Measurements from ENCODE around the gene ERCC2. TPM values are rescaled to one million over a fixed set of nuclear protein-coding genes. Genes with fewer than 3 reads are reported as not detected.

ERCC2 gene
- total RNA-seq, 1 experiment from 2014 or later, result 51.7 TPM

- DNase-seq (ENCODE audit: low read depth), result no peak
These were observed 66.9 kb downstream of the ERCC2 start for GRCh38 chr19:45303269-45304060.

- DNase-seq (ENCODE audit: low read depth), result no peak
These were observed 68.0 kb downstream of the ERCC2 start for GRCh38 chr19:45302416-45302815.

Other genes starting within 250 kb of the ERCC2 start
- gene NKPD1, start 209.6 kb downstream of the ERCC2 start, total RNA-seq (2014; rRNA removed; shearing (Covaris generic)), result not detected in 2 replicates
- 6.2 and 8.2 TPM in 2 replicates for gene TRAPPC6A, start 192.3 kb downstream of the ERCC2 start, total RNA-seq (2014; rRNA removed; shearing (Covaris generic))
- 2.7 and 7.3 TPM in 2 replicates for gene BLOC1S3, start 191.8 kb downstream of the ERCC2 start, total RNA-seq (2014; rRNA removed; shearing (Covaris generic))
- not detected in 2 replicates for gene EXOC3L2, start 125.2 kb downstream of the ERCC2 start, total RNA-seq (2014; rRNA removed; shearing (Covaris generic))
- gene MARK4, start 119.3 kb downstream of the ERCC2 start, total RNA-seq (2014; rRNA removed; shearing (Covaris generic)), result 7.1 and 11.0 TPM in 2 replicates
- gene CKM, start 47.7 kb downstream of the ERCC2 start, total RNA-seq (2014; rRNA removed; shearing (Covaris generic)), result not detected in 2 replicates
- gene KLC3, start 29.8 kb downstream of the ERCC2 start, total RNA-seq (2014; rRNA removed; shearing (Covaris generic)), result 0.42 and 2.4 TPM in 2 replicates
- 2.9 and 7.4 TPM in 2 replicates for gene PPP1R13L, start 34.5 kb upstream of the ERCC2 start, total RNA-seq (2014; rRNA removed; shearing (Covaris generic))
- 11.1 and 13.4 TPM in 2 replicates for gene POLR1G, start 36.1 kb upstream of the ERCC2 start, total RNA-seq (2014; rRNA removed; shearing (Covaris generic))
- gene ERCC1, start 53.3 kb upstream of the ERCC2 start, total RNA-seq (2014; rRNA removed; shearing (Covaris generic)), result 78.1 and 87.7 TPM in 2 replicates
- gene FOSB, start 97.4 kb upstream of the ERCC2 start, total RNA-seq (2014; rRNA removed; shearing (Covaris generic)), result 4.3 and 5.5 TPM in 2 replicates
- gene RTN2, start 126.5 kb upstream of the ERCC2 start, total RNA-seq (2014; rRNA removed; shearing (Covaris generic)), result 3.5 and 4.2 TPM in 2 replicates
- gene PPM1N, start 127.9 kb upstream of the ERCC2 start, total RNA-seq (2014; rRNA removed; shearing (Covaris generic)), result 0.64 TPM in 1 of 2 replicates, not detected in the other
- 91.6 and 97.7 TPM in 2 replicates for gene VASP, start 136.9 kb upstream of the ERCC2 start, total RNA-seq (2014; rRNA removed; shearing (Covaris generic))
- gene OPA3, start 214.2 kb upstream of the ERCC2 start, total RNA-seq (2014; rRNA removed; shearing (Covaris generic)), result 8.7 and 20.2 TPM in 2 replicates
- 0.02 TPM in 1 of 2 replicates, not detected in the other for gene GPR4, start 231.6 kb upstream of the ERCC2 start, total RNA-seq (2014; rRNA removed; shearing (Covaris generic))